Astrocyte (in vitro differentiated cells and primary cell): ENCODE data around the gene ZNF19.

Experiments
- EZH2 ChIP-seq: IDR thresholded peaks from 2 replicates; pipeline ENCODE4 v1.6.1; 2012; ENCODE audit warnings: mild to moderate bottlenecking, low read length, inconsistent platforms; ENCODE audit not compliant: insufficient read depth
- TF ChIP-seq, protein P1 (sequence below): IDR thresholded peaks from 2 replicates; pipeline ENCODE4 v1.5.1; 2011; ENCODE audit warnings: low read depth, mild to moderate bottlenecking, inconsistent platforms, low read length, moderate library complexity; ENCODE audit not compliant: insufficient read depth

DNA sequence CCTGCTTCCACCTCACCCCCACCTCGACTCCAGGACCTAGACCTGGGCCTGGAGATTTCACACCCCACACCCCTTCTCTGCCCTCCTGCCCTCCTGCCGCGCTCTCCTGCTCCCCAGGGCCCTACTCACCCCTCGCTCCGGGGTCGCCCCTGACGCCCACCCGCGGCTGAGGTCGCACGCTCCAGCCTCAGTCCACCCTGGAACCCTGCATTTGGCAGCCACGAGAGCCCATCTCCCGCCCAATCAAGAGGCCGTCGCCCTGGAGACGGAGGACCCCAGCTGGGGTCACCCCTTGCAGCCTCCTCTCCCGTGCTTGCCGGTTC, 63.4 kb downstream of the ZNF19 start:
- TF ChIP-seq, protein P1, sequence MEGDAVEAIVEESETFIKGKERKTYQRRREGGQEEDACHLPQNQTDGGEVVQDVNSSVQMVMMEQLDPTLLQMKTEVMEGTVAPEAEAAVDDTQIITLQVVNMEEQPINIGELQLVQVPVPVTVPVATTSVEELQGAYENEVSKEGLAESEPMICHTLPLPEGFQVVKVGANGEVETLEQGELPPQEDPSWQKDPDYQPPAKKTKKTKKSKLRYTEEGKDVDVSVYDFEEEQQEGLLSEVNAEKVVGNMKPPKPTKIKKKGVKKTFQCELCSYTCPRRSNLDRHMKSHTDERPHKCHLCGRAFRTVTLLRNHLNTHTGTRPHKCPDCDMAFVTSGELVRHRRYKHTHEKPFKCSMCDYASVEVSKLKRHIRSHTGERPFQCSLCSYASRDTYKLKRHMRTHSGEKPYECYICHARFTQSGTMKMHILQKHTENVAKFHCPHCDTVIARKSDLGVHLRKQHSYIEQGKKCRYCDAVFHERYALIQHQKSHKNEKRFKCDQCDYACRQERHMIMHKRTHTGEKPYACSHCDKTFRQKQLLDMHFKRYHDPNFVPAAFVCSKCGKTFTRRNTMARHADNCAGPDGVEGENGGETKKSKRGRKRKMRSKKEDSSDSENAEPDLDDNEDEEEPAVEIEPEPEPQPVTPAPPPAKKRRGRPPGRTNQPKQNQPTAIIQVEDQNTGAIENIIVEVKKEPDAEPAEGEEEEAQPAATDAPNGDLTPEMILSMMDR, result no peak
- TF ChIP-seq EZH2, result no peak
